RCC 7860 (cell line): ENCODE measurements around the gene MAP6D1.

Experiments used
- DNase-seq: peaks from one replicate; pipeline ENCODE4 v3.0.0-alpha.2; 2015; ENCODE audit warnings: low spot score
- FAIRE-seq: peaks from 2 replicates; lab custom pipeline; 2012; peaks lifted over from hg19 to GRCh38; lab: Jason Lieb, UNC

The MAP6D1 gene

GRCh38 chr3:183825456-183826161, at the start of gene MAP6D1:
Gene MAP6D1, minus strand, starts transcription at chr3:183825577. Its CDS starts 30 bp downstream, at chr3:183825547.
- FAIRE-seq, result no peak
- DNase-seq, result no peak

- DNase-seq (no peak), FAIRE-seq (no peak)
Measured at GRCh38 chr3:183873914-183874313, 48.5 kb upstream of the MAP6D1 start.

GRCh38 chr3:183871541-183871940, 46.2 kb upstream of the MAP6D1 start:
- no peak for DNase-seq
- FAIRE-seq, result no peak

DNA sequence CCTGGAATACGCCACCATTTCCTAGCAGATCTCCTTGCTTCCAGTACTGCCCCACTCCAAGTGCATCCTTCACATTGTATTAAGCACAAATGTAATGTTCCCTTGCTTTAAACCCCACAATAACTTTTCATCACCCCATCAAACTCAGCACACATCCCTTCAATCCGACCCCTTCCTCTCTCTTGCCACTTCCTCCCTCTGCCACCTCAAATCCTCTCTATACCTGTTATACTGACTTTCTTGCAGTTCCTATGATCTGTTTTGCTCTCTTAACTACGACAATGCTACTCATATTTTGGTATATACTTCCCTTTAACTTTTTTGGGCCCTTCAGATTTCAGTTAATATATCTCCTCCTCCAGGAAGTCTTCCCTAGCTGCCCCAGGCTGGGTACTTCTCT, 45.2 kb upstream of the MAP6D1 start:
- DNase-seq, result no peak
- no peak for FAIRE-seq

DNA sequence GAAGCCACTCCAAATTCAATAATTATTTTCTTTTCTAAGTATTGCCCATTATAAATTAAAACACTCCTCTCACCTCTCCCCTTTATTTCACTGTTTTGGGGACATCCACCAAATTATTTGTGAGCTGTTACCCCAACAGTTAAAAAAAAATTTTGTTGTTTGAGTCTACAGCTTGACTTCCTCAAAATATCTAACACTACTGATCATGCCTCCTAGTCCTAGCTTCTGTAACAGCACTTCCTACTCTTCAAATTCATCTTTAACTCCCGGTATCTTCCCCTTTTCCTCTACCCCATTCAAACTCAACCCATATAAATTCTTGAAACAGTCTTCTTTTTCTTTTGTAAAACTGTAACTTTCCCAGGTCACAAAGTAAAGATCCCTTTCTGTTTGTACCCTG, 43.4 kb upstream of the MAP6D1 start:
- DNase-seq, result no peak
- no peak for FAIRE-seq

GRCh38 chr3:183862610-183863009, 37.2 kb upstream of the MAP6D1 start:
- DNase-seq, result peak; percentile 51
- FAIRE-seq, result peak; percentile 92

DNA sequence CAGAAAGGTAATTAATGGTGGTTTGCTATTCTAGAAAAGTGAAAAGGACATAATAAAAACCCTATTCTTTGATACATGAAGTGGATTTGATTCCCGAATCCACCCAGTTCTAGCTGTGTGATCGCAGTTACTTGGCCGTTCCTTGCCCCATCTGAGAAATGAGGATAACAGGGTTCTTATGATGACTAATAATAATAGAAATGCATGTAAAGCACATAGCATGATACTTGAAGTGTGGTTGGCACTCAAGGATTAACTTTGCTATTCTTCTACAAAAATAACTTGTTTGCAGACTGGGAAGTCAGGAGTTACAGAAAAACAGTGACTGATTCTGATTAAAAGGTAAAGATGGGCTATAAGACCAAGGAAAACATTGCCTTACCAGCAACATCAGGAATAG, 32.5 kb upstream of the MAP6D1 start:
- FAIRE-seq (no peak), DNase-seq (no peak)

DNA sequence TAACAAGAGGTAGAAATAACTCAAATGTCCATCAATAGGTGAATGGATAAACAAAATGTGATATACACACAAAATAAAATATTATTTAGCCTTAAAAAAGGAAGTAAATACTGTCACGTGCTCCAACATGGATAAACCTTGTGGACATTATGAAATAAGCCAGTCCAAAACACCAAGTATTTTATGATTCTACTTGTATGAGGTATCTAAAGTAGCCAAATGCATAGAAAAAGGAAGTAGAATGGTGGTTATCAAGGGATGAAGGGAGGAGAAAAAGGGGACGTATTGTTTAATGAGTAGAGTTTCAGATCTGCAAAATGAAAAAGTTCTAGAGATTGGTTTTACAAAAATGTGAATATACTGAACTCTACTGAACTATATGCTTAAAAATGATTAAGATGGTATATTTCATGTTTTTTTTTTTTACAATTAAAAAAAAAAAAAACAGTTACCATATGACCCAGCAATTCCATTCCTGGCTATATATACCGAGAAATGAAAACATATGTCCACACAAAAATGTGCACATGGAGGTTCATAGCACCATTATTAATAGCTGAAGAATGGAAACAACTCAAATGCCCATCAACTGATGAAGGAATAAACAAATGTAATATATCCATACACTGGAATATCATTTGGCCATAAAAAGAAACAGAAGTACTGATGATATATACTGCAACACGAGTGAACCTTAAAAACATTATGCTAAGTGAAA, 29.1 kb upstream of the MAP6D1 start:
- FAIRE-seq (no peak), DNase-seq (no peak)

DNA sequence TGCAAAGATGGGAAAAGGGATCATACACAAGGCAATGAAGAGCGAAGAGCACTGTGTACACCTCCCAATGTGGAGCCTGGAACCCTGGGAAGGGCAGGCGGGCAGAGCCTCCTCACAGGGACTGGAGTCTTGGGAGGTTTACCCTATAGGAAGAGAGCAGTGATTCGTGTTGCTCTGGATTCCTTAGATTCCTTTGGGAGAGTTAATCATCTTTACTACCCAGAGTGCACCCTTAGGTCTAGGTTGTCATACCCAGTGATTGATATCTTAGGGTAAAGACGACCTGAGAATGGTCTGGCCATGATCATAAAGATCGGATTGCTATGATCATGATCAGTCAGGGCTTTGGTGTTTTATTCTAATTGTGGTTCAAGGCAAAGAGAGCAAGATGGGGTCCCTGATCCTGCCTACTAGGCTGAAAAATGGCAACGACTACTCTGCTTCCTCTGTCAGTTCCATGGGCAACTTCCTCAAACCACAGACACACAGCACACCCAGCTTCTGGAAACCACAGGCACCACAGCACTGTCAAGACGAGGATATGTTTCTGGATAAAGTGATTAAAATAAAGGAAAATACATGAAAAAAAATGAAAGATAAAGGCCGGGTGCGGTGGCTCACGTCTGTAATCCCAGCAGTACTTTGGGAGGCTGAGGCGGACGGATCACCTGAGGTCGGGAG, 20.4 kb upstream of the MAP6D1 start:
- peak; percentile 83 for DNase-seq
- FAIRE-seq, result peak; percentile 84

GRCh38 chr3:183845090-183845489, 19.7 kb upstream of the MAP6D1 start:
- DNase-seq (no peak), FAIRE-seq (no peak)

GRCh38 chr3:183844606-183845005, 19.2 kb upstream of the MAP6D1 start:
- FAIRE-seq (peak; percentile 76), DNase-seq (peak; percentile 61)

GRCh38 chr3:183839751-183840150, 14.4 kb upstream of the MAP6D1 start:
- DNase-seq, result no peak

DNA sequence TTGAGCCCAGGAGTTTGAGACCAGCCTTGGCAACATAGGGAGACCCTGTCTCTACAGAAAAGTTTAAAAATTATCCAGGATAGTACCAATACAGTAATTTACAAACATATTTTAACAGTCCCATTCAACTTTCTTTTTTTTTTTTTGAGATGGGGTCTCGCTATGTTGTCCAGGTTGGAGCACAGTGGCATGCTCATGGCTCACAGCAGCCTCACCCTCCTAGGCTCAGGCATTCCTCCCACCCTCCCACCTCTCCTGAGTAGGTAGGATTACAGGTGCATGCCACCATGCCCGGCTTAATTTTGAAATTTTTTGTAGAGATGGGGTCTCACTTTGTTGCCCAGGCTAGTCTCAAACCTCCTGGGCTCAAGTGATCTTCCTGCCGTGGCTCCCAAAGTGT, 12.5 kb upstream of the MAP6D1 start:
- DNase-seq (no peak), FAIRE-seq (no peak)

More at GRCh38 chr3:183839751-183840150, 14.4 kb upstream of the MAP6D1 start:
- FAIRE-seq, result no peak

- no peak for DNase-seq
- no peak for FAIRE-seq
Measured at GRCh38 chr3:183837390-183837789, 12.0 kb upstream of the MAP6D1 start.

DNA sequence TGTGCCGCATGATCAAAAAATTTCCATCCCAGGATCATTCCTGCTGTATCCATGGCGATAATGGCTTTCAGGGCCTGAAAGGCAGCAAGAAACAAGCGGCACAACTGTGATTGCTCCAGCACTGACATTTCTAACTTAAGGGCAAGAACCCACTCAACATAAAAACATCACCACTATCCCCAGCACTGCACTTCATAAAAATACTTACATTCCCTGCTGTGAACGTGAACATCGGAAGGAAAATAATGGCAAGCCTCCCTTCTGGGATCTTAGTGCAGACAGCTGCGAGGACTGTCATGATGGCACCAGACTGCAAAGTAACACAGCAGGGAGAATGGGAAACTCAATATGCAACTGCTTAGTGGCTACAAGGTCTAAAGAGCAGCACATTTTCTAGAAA, 8.1 kb upstream of the MAP6D1 start:
- DNase-seq (no peak), FAIRE-seq (no peak)

GRCh38 chr3:183830187-183830586, 4.8 kb upstream of the MAP6D1 start:
- FAIRE-seq (no peak), DNase-seq (no peak)

DNA sequence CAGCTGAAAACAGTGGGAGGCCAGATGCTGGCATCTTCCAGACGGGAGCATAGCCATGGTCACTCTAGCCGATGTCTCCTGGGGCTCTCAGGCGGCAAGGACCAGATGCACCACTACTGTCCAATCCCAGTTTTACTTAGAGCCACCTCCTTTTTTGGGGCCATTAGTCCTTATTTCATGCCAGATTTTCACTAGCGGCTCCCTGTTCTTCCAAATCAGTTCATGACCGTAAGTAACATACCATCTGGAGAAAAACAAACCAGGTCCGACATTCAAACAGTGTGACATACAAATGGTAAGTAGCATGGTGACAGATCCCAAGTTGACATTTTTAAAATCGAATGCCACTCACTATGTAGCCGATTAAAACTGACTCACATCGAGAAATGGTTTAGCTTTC, 4.1 kb upstream of the MAP6D1 start:
- DNase-seq, result no peak
- FAIRE-seq, result no peak

- no peak for FAIRE-seq
- no peak for DNase-seq
Measured at GRCh38 chr3:183828538-183828870, 3.1 kb upstream of the MAP6D1 start.

GRCh38 chr3:183827809-183828537, 2.6 kb upstream of the MAP6D1 start:
- no peak for FAIRE-seq

DNA sequence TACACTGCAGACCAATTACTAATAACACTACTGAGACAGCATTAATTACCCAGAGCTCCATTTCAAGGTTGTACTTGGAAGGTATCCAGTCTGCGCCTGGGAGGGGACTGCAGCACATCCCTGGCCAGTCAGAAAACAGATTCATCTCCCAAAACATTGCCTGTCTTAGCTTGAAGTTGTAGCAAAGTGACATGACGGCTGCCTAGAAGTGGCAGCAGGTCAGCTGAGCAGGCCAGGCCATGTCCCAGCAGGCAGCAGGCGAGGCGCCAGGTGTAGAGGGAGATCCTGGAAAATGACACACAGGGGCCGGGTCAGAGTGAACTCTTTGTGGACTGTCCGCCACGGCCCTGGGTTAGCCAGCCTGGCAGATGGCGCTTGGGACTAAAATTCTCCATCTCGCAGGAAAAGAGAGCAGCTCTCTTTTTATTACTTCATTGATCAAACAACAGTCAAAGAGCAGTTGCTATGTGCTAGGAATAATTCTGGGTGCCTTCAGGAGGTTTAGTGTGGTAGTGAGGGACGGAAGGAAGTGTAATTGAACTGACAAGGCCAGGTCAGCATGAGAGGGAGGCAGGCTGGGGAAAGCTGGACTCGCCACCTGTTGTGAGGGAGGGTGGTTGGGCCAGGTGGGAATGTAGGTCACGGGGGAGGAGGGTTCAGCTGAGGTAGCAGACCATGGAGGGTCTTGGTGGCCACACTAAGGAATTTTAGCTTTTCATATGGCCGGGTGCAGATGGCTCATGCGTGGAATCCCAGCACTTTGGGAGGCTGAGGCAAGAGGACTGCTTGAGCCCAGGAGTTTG, 1.3 kb upstream of the MAP6D1 start:
- no peak for DNase-seq
- no peak for FAIRE-seq

More at GRCh38 chr3:183827809-183828537, 2.6 kb upstream of the MAP6D1 start:
- no peak for DNase-seq
